HEK293 (cell line): ENCODE results near the gene SIGLEC5.
A peak's percentile ranks its signal among the peaks of the same experiment; 100 is the strongest.

Experiments used
- CTCF ChIA-PET: fragments of 350-600 bp; formaldehyde crosslinking; extraction: SDS; loops from one replicate; lab custom pipeline; 2021; ENCODE audit warnings: antibody characterized with exemption; lab: Yijun Ruan, JAX
- POLR2A ChIA-PET: fragments of 300-600 bp; formaldehyde crosslinking; extraction: SDS; loops from one replicate; lab custom pipeline; 2020; ENCODE audit warnings: antibody characterized with exemption, inconsistent platforms; lab: Yijun Ruan, JAX
- H3K27ac ChIP-seq: fragments of 200-500 bp; sonication (Bioruptor generic); 2 replicates; pipeline ENCODE4 v1.5.1; 2014; ENCODE audit warnings: low read depth, low read length, control low read depth, inconsistent platforms; ENCODE audit errors: extremely low read depth
- H3K36me3 ChIP-seq, 2 experiments: fragments of 200-500 bp in 1 of 2; sonication (Bioruptor generic) in 1 of 2; 1 replicate in 1 of 2; 2 replicates in 1 of 2; pipeline ENCODE4 v1.5.1; 2014 to 2017; ENCODE audit warnings: inconsistent platforms in 2 of 2, low read length in 2 of 2; ENCODE audit not compliant: control insufficient read depth in 2 of 2, insufficient read depth in 1 of 2
- H3K4me1 ChIP-seq: fragments of 200-500 bp; sonication (Bioruptor generic); 2 replicates; pipeline ENCODE4 v1.5.1; 2014; ENCODE audit warnings: mild to moderate bottlenecking, low read length, inconsistent platforms; ENCODE audit not compliant: control insufficient read depth, insufficient read depth
- H3K4me3 ChIP-seq: 2 replicates; pipeline ENCODE4 v1.5.1; 2011; ENCODE audit warnings: low read depth, mild to moderate bottlenecking, control low read depth, low read length, moderate library complexity
- H3K9me3 ChIP-seq: fragments of 200-500 bp; sonication (Bioruptor generic); 2 replicates; pipeline ENCODE4 v1.5.1; 2014; ENCODE audit warnings: low read depth, low read length, inconsistent platforms; ENCODE audit not compliant: control insufficient read depth, insufficient read depth
- SCRT1 ChIP-seq: fragments of 450-650 bp; formaldehyde crosslinking; IDR thresholded peaks from 2 replicates; pipeline ENCODE4 v1.5.1; 2016; ENCODE audit warnings: missing biosample characterization, missing genetic modification characterization, borderline replicate concordance
- ZBTB49 ChIP-seq: fragments of 450-650 bp; formaldehyde crosslinking; IDR thresholded peaks from 2 replicates; pipeline ENCODE4 v1.5.1; 2016; ENCODE audit warnings: missing biosample characterization, missing genetic modification characterization, low read depth
- ZNF10 ChIP-seq: fragments of 450-650 bp; formaldehyde crosslinking; IDR thresholded peaks from 2 replicates; pipeline ENCODE4 v1.5.1; 2017; ENCODE audit warnings: missing biosample characterization, missing genetic modification characterization
- ZNF169 ChIP-seq: fragments of 450-650 bp; formaldehyde crosslinking; IDR thresholded peaks from 2 replicates; pipeline ENCODE4 v1.5.1; 2016; ENCODE audit warnings: missing biosample characterization, missing genetic modification characterization
- ZNF211 ChIP-seq: fragments of 450-650 bp; formaldehyde crosslinking; IDR thresholded peaks from 2 replicates; pipeline ENCODE4 v1.5.1; 2016; ENCODE audit warnings: low read depth, missing biosample characterization, missing genetic modification characterization
- ZNF362 ChIP-seq: fragments of 450-650 bp; formaldehyde crosslinking; IDR thresholded peaks from 2 replicates; pipeline ENCODE4 v1.5.1; 2016; ENCODE audit warnings: missing biosample characterization, missing genetic modification characterization
- ZNF555 ChIP-seq: fragments of 450-650 bp; formaldehyde crosslinking; conservative IDR thresholded peaks from 2 replicates; pipeline ENCODE4 v1.5.1; 2017; ENCODE audit warnings: missing biosample characterization, mild to moderate bottlenecking, missing genetic modification characterization, inconsistent platforms
- ZNF561 ChIP-seq: fragments of 450-650 bp; IDR thresholded peaks from 2 replicates; pipeline ENCODE4 v1.5.1; 2018; ENCODE audit warnings: missing biosample characterization, missing genetic modification characterization, borderline replicate concordance
- ZNF654 ChIP-seq: fragments of 450-650 bp; formaldehyde crosslinking; IDR thresholded peaks from 2 replicates; pipeline ENCODE4 v1.5.1; 2016; ENCODE audit warnings: low read depth, missing biosample characterization, missing genetic modification characterization
- ZSCAN16 ChIP-seq: fragments of 450-650 bp; formaldehyde crosslinking; IDR thresholded peaks from 2 replicates; pipeline ENCODE4 v1.5.1; 2016; ENCODE audit warnings: missing biosample characterization, missing genetic modification characterization
- ZSCAN23 ChIP-seq: fragments of 450-650 bp; formaldehyde crosslinking; IDR thresholded peaks from 2 replicates; pipeline ENCODE4 v1.5.1; 2016; ENCODE audit warnings: missing biosample characterization, missing genetic modification characterization
- TF ChIP-seq, protein P1 (sequence below): fragments of 450-650 bp; formaldehyde crosslinking; IDR thresholded peaks from 2 replicates; pipeline ENCODE4 v1.5.1; 2016; ENCODE audit warnings: missing biosample characterization, missing genetic modification characterization
- TF ChIP-seq, protein P2 (sequence below): fragments of 450-650 bp; formaldehyde crosslinking; conservative IDR thresholded peaks from 2 replicates; pipeline ENCODE4 v1.5.1; 2016; ENCODE audit warnings: low read depth, missing biosample characterization, missing genetic modification characterization
- TF ChIP-seq, protein P3 (sequence below): fragments of 450-650 bp; formaldehyde crosslinking; IDR thresholded peaks from 2 replicates; pipeline ENCODE4 v1.5.1; 2016; ENCODE audit warnings: missing biosample characterization, missing genetic modification characterization
- TF ChIP-seq, protein P4 (sequence below): fragments of 450-650 bp; formaldehyde crosslinking; IDR thresholded peaks from 2 replicates; pipeline ENCODE4 v1.5.1; 2016; ENCODE audit warnings: missing biosample characterization, missing genetic modification characterization

The SIGLEC5 gene

GRCh38 chr19:51663650-51664049 lies 33.4 kb upstream of the SIGLEC5 start:
- no peak for TF ChIP-seq SCRT1 (tag by site-specific recombination)
- TF ChIP-seq ZNF362 (tag by site-specific recombination) = no peak
- TF ChIP-seq, protein P1, sequence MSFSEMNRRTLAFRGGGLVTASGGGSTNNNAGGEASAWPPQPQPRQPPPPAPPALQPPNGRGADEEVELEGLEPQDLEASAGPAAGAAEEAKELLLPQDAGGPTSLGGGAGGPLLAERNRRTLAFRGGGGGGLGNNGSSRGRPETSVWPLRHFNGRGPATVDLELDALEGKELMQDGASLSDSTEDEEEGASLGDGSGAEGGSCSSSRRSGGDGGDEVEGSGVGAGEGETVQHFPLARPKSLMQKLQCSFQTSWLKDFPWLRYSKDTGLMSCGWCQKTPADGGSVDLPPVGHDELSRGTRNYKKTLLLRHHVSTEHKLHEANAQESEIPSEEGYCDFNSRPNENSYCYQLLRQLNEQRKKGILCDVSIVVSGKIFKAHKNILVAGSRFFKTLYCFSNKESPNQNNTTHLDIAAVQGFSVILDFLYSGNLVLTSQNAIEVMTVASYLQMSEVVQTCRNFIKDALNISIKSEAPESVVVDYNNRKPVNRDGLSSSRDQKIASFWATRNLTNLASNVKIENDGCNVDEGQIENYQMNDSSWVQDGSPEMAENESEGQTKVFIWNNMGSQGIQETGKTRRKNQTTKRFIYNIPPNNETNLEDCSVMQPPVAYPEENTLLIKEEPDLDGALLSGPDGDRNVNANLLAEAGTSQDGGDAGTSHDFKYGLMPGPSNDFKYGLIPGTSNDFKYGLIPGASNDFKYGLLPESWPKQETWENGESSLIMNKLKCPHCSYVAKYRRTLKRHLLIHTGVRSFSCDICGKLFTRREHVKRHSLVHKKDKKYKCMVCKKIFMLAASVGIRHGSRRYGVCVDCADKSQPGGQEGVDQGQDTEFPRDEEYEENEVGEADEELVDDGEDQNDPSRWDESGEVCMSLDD (tag by site-specific recombination) = no peak
- TF ChIP-seq, protein P2, sequence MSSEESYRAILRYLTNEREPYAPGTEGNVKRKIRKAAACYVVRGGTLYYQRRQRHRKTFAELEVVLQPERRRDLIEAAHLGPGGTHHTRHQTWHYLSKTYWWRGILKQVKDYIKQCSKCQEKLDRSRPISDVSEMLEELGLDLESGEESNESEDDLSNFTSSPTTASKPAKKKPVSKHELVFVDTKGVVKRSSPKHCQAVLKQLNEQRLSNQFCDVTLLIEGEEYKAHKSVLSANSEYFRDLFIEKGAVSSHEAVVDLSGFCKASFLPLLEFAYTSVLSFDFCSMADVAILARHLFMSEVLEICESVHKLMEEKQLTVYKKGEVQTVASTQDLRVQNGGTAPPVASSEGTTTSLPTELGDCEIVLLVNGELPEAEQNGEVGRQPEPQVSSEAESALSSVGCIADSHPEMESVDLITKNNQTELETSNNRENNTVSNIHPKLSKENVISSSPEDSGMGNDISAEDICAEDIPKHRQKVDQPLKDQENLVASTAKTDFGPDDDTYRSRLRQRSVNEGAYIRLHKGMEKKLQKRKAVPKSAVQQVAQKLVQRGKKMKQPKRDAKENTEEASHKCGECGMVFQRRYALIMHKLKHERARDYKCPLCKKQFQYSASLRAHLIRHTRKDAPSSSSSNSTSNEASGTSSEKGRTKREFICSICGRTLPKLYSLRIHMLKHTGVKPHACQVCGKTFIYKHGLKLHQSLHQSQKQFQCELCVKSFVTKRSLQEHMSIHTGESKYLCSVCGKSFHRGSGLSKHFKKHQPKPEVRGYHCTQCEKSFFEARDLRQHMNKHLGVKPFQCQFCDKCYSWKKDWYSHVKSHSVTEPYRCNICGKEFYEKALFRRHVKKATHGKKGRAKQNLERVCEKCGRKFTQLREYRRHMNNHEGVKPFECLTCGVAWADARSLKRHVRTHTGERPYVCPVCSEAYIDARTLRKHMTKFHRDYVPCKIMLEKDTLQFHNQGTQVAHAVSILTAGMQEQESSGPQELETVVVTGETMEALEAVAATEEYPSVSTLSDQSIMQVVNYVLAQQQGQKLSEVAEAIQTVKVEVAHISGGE (tag by site-specific recombination) = no peak
- no peak for TF ChIP-seq ZNF211
- TF ChIP-seq ZNF555 (tag by site-specific recombination) = no peak
- no peak for TF ChIP-seq ZSCAN16 (tag by site-specific recombination)
- H3K27ac ChIP-seq = no peak overlapping the region
- POLR2A ChIA-PET = no interaction called here

GRCh38 chr19:51660975-51661600 lies 30.9 kb upstream of the SIGLEC5 start:
- Histone ChIP-seq H3K27ac (no peak overlapping the region), H3K9me3 (no peaks in the 10 kb centered on the region), H3K4me1 (no peaks in the 10 kb centered on the region), H3K4me3 (no peak overlapping the region), H3K36me3 (no peaks in the 10 kb centered on the region)
- CTCF ChIA-PET = interaction anchor here (0.6 to 8.0 kb wide), 41 partner anchors 8 to 1378 kb away, joined by 3 to 114 read pairs (median 4); no protein-coding TSS in a partner anchor
- POLR2A ChIA-PET = interaction anchor here (0.7 to 1.0 kb wide), 2 partner anchors 28 to 306 kb away, joined by 3 read pairs; no protein-coding TSS in a partner anchor
- TF ChIP-seq, protein P3, sequence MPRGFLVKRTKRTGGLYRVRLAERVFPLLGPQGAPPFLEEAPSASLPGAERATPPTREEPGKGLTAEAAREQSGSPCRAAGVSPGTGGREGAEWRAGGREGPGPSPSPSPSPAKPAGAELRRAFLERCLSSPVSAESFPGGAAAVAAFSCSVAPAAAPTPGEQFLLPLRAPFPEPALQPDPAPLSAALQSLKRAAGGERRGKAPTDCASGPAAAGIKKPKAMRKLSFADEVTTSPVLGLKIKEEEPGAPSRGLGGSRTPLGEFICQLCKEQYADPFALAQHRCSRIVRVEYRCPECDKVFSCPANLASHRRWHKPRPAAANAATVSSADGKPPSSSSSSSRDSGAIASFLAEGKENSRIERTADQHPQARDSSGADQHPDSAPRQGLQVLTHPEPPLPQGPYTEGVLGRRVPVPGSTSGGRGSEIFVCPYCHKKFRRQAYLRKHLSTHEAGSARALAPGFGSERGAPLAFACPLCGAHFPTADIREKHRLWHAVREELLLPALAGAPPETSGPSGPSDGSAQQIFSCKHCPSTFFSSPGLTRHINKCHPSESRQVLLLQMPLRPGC (tag by site-specific recombination) = no peak
- TF ChIP-seq ZNF654 = peak; percentile 37

More at GRCh38 chr19:51663650-51664049, 33.4 kb upstream of the SIGLEC5 start:
- Histone ChIP-seq H3K4me3 (no peak overlapping the region), H3K4me1 (no peaks in the 10 kb centered on the region), H3K9me3 (no peaks in the 10 kb centered on the region), H3K36me3 (no peaks in the 10 kb centered on the region)
- CTCF ChIA-PET = interaction anchor here (0.7 to 8.0 kb wide), 3 partner anchors 15 to 345 kb away, joined by 3 to 114 read pairs (median 4); no protein-coding TSS in a partner anchor

GRCh38 chr19:51654783-51655182 lies 24.6 kb upstream of the SIGLEC5 start:
- H3K4me3 ChIP-seq = no peak overlapping the region
- no peaks in the 10 kb centered on the region for H3K9me3 ChIP-seq
- no peak overlapping the region for H3K27ac ChIP-seq
- CTCF ChIA-PET = interaction anchor here (0.6 to 1.5 kb wide), 4 partner anchors 10 to 193 kb away, joined by 3 to 7 read pairs (median 5); no protein-coding TSS in a partner anchor
- no peaks in the 10 kb centered on the region for H3K4me1 ChIP-seq
- H3K36me3 ChIP-seq = no peaks in the 10 kb centered on the region
- POLR2A ChIA-PET = no interaction called here
- TF ChIP-seq ZNF169 (tag by site-specific recombination) = no peak
- TF ChIP-seq ZNF561 (tag by site-specific recombination) = no peak
- TF ChIP-seq, protein P4, sequence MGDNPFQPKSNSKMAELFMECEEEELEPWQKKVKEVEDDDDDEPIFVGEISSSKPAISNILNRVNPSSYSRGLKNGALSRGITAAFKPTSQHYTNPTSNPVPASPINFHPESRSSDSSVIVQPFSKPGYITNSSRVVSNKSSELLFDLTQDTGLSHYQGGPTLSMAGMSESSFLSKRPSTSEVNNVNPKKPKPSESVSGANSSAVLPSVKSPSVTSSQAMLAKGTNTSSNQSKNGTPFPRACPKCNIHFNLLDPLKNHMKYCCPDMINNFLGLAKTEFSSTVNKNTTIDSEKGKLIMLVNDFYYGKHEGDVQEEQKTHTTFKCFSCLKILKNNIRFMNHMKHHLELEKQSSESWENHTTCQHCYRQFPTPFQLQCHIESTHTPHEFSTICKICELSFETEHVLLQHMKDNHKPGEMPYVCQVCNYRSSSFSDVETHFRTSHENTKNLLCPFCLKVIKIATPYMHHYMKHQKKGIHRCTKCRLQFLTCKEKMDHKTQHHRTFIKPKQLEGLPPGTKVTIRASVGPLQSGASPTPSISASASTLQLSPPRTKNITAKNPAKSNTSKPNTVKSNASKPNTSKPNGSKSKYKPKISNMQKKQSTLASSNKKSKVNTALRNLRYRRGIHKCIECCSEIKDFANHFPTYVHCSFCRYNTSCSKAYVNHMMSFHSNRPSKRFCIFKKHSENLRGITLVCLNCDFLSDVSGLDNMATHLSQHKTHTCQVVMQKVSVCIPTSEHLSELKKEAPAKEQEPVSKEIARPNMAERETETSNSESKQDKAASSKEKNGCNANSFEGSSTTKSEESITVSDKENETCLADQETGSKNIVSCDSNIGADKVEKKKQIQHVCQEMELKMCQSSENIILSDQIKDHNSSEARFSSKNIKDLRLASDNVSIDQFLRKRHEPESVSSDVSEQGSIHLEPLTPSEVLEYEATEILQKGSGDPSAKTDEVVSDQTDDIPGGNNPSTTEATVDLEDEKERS = no peak
- no peak for TF ChIP-seq ZBTB49 (tag by site-specific recombination)
- no peak for TF ChIP-seq ZNF10 (tag by site-specific recombination)
- TF ChIP-seq ZSCAN23 = no peak
